D341Med (cell line): ENCODE data around the gene FAM228A.
"Not testable (repeated sequence)": the region's sequence is repeated elsewhere in the genome, so short reads cannot be mapped to it uniquely, and the experiment has no call there.

Experiments
- DNase-seq: peaks from one replicate; pipeline ENCODE4 v3.0.0; 2012; ENCODE audit warnings: low spot score

Gene FAM228A

DNA sequence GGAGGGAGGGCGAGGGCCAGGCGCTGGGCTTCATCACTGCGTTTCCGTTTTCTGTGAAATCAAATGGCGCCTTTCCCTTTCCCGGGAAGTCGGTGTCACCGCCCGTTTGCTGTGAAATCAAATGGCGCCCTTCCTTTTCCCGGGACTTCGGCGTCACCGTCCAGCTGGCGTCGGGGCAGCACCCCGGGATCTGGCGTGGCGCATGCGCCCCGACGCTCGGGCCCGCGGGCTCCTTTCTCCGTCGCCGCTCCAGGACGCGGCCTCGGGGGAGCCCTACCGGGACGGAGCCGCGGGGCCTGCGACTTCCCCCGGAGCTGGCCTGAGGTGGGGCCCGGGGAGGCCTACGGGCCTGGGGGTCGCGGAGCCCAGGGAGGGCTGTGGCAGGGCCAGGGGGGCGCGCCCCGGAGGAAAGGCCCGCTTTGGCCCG lies at the start of gene FAM228A:
TSS of gene FAM228A (plus strand) at position 203 of the 427 bp plus-strand sequence. CDS start 428 bp downstream, outside the sequence.
- no peak for DNase-seq

DNA sequence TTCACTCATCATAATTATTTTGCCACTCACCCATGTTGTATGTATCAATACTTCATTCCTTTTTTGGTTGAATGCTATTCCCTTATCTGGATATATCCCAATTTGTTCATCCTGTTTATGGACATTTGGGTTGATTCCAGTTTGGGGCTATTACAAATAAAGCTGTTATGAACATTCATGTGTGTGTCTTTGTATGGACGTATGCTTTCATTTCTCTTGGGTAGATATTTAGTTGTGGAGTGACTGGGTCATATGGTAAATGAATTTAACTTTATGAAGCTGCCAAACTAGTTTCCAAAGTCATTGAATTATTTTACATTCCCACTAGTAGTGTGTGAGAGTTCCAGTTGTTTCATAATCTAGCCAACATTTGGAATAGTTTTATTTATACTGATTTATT lies 48.9 kb upstream of the FAM228A start:
- DNase-seq: no peak

DNA sequence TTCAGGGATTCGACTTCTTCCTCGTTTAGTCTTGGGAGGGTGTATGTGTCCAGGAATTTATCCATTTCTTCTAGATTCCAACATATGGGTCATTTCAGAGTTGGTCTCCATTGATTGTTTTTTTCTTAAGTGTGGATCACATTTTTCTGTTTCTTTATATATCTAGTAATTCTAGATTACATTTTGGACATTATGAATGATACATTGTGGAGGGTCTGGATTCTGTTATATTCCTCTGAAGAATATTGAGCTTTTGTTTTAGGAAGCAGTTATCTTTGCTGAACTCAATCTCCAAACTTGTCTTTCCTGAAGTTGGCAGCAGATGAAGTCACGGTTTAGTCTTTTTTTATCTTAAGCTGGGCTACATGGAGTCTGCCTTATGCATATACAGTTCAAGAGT lies 42.3 kb upstream of the FAM228A start:
- no peak for DNase-seq

DNA sequence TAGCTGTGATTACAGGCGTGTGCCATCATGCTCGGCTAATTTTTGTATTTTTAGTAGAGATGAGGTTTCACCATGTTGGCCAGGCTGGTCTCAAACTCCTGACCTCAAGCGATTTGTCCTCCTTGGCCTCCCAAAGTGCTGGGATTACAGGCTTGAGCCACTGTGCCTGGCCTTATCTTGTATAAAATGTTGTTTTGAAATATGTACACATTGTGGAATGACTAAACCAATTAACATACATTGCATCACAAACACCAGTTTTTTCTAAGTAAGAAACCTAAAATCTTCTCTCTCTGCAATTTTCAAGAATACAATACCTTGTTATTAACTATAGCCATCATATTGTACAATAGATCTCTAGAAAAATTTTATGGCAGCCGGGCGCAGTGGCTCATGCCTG lies 34.5 kb upstream of the FAM228A start:
- not testable (repeated sequence) for DNase-seq

DNA sequence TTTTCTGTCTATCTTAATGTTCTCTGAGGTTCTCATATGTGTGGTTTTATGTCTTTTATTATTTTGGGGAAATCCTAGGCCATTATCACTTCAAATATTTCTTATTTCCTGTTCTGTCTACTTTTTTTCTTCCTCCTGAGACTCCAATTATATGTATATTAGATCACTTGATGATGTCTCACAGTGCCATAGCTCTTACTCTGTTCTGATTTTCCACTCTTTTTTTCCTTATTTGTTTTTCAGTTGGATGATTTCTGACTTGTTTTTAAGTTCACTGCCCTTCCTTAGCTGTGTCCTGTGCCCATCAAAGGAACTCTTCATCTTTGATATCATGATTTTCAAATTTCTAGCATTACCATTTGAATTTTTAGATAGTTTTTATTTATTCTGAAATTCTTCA lies 27.5 kb upstream of the FAM228A start:
- DNase-seq: no peak

DNA sequence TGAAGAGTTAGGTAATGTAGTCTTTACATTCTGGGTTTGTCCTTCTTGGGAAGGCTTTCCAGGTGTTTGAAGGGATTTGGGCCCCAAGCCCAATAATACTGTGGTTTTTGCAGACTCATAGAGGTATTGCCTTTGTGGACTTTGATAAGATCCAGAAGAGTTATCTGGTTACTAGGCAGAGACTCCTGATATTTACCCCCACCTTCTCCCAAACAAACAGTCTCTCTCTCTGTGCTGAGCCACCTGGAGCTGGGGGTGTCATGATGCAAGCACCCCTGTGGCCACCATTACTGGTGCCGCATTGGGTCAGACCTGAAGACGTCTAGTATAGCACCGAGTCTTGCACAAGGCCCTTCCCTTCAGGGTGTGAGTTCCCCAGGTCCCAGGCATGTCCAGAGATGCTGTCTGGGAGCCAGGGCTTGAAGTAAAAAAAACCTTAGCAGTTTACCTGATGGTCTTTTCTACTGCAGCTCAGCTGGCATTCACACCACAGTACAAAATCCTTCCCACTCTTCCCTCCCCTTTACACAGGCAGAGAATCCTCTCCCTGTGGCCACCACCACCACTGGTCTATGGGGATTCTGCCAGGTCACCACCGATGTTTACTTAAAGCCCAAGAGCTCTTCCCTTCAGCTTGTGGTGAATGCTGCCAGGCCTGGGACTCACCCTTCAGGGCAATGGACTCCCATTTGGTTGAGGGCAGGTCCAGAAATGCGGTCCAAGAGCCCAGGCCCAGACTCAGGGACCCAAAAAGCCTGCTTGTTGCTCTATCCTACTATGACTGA lies 22.2 kb upstream of the FAM228A start:
- no peak for DNase-seq

DNA sequence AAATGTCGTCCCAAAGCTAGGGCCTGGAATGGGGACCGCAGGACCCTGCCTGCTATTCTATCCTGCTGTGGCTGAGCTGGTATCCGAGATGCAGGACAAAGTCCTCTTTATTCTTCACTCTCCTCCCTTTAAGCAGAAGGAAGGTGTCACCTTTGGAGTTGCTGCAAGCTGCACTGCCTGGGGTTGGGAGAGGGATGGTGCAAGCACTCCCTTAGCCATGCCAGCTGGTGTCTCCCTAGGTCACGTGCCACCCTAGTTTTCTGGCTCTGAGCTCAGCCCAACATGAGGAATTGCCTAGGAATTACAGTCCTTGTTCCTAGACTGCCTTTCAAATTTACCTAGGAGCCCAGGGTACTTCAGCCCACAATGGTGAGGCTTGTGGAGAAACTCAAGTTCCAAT lies 21.4 kb upstream of the FAM228A start:
- DNase-seq: no peak

DNA sequence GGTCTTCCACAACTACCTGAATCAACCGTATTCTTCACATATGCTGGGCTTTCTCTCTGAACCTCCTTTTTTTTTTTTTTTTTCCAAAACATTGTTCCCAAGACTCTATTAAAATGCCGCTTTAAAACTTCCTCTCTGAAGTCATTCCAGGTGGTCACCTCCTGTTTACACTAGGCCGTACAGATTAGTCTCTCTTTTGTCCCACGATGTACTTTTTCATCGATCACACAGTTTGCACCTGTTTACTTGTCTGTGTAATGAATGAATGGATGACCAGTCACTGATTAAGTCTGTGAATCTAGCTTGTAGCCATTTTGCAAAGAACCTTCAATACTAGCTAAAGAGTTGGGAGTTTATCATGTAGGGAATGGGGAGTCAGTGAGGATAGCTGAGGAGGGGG lies 16.7 kb upstream of the FAM228A start:
- DNase-seq: no peak

DNA sequence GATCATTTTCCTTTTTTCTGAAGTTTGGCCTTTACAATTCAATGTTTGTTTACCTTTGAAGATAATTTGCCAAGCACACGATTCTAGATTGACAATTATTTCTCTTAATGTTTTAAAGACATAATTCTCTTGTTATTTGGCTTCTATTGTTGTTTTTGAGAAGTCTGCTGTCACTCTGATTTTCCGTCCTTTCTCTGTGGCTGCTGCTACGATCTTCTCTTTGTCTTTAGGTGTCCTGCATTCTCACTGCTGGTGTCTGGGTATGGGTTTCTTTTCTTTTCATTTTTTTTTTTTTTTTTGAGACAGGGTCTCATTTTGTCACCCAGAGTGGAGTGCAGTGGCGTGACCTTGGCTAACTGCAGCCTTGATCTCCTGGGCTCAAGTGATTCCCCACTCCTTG lies 15.1 kb upstream of the FAM228A start:
- DNase-seq: no peak

DNA sequence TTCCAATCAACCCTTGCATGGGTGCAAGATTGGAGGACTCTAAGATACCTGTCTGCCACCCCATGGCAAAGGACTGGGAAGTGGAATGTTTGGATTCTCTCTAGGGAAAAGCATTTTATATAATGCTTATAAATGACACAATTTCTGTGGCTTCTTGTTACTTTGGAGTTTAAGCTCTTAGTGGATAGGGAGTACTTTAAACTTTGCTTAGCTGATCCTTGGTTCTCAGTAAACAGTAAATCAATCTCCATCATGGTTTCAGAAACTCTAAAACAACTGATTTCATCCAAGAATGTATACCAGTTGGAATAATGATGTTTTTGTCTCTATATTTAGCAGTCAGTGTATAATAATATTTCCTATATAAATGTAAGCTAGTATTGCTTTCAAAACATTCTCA lies 14.1 kb upstream of the FAM228A start:
- no peak for DNase-seq

DNA sequence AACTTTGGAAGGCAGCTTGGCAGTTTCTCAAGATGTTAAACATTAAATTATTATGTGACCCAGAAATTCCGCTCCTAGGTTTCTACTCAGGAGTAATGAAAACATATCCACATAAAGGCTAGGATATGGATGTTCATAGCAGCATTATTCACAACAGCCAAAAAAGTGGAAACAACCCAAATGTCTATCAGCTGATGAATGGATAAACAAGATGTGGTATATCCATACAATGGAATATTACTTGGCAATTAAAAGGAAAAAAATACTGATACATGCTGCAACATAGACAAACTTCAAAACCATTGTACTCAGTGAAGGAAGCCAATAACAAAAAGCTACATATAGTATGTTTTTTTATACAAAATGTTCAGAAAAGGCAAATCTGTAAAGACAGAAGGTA lies 12.4 kb upstream of the FAM228A start:
- no peak for DNase-seq

DNA sequence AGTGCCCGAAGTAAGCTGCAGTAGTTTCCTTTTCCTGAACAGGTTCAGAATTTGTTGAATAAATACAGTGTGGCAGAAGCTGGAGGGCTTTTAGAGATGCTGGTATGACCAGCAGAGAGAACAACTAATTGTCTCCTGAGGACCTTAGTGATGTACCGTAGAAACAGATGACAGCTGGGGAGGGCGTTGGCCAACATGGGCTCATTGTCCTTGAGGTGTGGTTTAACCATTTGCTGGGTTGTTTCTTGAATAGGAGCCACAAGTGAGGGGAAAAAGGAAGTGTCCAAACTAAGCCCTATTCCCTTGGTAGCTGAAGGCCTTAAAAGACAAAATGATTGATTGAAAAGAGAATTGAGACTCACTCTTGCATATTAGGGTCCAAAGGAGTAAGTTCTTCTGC lies 11.7 kb upstream of the FAM228A start:
- DNase-seq: no peak

DNA sequence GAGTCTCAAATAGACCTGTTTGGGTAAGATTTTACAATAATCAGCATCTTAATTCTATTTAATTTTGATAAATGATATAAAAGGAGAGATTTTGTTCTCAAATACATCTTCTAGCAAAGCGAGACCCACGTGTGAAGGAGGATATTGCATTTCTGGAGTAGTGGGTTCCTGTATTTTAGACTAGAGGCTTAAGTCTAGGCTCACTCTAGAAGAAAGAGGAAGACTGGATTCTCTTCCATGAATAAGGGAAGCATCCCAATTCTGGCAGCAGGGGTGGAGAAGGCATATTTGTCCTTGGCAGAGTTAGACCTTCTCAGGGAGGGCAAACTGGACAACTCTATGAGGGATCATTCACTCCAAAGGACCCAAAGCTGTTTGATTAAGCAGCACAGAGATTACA lies 11.3 kb upstream of the FAM228A start:
- no peak for DNase-seq

DNA sequence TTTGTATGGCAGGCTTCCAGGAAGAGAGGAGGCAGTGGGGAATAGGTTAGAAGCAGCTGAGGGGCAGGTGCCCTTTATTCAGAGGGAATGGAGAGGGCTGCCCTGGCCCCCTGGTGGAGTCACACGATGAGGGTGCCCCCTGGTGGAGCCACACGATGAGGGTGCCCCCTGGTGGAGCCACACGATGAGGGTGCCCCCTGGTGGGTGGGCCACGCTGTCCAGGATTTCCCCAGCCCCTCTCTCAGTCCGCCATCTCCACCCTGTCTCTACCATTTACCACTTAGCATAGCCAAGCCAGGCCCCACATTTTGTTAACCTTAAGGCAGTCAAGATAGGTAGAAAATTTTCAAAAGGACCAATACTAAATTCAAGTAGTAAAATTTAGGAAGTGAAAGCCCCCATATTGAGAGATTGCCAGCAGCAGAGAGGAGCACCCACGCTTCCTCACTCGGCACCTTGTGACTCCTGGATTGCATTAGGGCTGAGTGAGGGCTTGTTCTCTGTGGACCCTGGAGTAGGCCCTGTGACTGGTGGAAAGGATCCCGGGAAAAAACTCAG lies 10.4 kb upstream of the FAM228A start:
- DNase-seq: peak; percentile 82

DNA sequence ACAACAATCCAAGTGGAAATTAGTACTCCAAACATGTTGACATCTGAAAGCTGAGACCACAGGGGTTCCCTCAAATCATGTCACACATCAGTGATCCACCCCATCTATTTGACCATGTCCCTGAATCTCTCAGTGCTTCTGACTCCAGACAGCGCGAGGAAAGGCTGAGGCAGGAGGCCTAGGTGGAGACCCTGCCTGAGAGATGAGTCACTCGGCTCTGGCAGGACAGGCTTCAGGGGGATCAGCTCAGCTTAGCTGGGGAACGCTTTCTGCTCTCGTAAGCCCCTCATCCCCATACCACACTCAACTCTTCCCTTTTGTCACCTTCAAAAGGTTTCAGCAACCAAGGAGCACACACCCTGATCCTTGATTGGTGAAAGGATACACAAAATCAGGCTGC lies 5.8 kb upstream of the FAM228A start:
- DNase-seq: no peak

DNA sequence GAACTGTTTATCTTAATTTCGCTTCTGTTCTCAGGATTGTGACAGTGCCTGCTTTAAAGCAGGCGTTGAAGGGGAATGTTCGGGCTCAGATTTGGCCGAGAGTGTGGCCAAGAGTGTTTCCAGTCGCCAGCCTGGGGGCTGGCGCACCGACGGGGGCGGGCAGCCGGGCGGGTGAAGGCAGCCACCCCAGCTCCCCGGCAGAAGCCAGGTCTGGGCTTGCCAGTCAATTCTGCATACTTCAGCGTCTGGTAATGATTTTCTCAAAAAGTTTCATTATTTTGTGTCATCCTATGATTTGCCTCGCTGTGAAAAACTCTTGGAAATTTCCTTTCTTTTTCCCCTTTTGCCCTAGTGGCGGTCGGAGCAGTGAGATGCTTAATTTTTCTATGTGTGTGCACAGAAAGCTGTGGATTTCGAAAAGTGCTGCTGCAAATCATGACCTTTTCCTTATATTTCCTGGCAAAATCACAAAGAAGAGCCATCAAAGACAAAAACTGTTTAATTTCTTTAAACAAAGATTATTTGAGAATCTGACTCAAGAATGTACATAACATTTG lies 856 bp downstream of the FAM228A start:
- DNase-seq: no peak

DNA sequence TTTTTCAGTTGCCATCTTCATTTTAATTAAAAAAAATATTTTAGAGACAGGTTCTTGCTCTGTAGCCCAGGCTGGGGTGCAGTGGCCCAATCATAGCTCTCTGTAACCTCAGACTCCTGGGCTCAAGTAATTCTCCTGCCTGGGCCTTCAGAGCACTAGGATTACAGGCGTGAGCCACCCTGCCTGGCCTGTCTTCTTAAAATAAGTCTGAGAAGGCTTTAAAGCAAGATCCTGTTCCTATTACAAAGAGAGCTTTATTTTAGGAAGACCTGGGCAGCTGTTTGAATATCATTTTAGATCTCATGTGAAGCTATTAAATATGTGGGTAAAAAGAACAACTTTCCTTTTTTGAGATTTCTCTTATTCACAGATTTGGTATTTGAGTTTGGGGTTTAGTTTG lies 1.5 kb downstream of the FAM228A start:
- DNase-seq: no peak

DNA sequence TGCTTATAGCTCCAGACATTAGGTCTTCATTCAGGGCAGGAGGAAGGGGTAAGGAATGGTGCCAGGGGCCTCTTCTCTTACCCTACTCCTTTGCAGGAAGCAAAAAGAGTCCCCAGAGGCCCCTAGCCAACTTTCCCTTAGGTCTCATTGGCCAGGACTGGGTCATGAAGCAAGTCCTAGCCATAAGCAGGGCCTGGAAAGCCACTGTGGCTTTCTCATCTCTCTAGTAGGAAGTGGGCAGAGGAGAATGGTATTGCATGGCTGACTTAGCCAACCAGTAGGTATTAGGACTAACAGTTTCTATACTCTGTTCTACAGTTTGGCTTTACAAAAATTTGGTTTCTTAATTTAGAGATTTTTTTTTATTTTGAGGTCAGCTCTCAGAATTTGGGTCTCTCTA lies 4.8 kb downstream of the FAM228A start:
- no peak for DNase-seq

DNA sequence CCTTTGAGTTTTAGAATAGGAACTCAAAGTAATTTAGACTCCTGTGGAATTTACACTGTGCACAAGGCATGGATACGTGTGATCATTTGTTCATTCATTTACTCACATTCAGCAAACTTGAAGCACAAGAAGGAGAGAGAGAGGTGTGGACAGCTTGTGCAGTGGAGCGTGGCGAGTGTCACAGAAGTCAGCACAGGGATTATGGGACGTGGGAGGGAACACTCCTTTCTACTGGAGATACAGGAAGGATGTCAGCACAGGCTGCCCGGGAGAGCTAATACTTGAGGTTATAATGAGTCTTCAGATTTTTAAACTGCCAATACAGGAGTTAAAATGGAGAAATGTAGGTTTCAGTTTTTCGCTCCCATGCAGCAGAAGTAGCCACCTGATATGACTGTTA lies 7.0 kb downstream of the FAM228A start:
- no peak for DNase-seq

DNA sequence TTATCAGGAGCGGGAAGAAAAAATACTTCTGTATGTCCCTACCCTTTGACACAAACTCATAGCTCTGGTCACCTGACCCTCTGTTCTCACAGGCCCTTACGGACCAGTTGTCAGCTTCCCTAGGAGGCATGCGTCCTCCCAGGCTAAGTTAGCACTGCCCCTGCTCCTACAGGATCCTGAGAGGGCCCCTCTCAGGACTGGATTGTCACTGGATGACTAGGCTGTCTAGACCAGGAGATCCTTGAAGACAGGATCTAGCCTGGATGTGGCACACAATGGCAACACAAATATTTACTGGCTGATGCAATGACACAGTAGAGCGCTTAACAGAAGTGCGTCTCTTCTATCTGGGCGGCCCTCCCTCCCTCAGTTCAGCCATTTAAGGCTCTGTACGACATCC lies 7.7 kb downstream of the FAM228A start:
- no peak for DNase-seq

DNA sequence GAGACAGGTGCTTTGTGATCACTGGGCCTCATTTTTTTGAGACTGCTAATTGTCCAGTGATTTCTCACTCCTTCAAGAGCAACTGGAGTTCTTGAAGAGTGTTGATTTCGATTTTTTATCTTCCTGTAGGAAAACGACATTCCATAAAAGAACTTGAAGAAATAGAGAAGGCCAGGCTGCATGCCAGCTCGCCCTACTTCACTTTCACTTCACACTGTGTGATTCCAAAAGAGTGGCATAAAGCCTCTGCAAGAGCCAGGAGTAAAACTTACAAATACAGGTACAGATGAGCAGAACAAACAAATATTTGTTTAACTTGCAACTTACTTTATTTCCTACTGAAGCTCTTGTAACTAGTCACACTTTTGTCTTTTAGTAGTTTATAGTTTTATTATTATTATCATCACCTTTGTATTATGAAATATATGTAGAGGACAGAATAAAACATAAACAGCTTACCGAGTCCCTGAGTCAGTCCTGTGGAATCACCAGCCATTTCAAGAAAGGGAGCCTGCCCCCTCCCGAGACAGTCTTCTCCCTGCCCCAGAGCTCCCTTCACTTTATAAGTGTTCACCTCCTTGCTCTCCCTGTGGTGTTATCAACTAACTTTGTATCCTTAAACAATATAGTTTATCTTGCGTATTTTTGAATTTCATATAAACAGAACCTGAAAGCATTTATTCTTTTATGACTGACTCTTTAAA lies 8.7 kb downstream of the FAM228A start:
- no peak for DNase-seq

DNA sequence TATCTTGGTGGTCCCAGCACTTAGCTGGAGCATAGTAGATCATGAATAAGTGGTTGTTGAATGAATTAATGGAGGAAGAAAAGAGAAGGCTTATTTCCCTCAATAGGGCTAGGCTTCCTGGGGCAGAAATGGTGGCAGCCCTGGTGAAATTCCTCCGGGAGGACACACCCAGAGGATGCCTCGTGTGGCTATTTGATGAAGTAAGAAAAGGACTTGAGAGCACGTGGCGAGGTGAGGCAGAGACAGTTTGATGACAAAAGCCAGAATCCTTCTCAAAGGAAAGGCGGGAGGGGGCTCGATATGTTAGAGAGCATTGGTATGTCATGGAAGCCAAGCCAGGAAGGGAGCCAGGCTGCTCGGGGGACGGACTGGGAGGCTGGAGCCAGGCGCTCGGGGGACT lies 14.7 kb downstream of the FAM228A start:
- DNase-seq: no peak

DNA sequence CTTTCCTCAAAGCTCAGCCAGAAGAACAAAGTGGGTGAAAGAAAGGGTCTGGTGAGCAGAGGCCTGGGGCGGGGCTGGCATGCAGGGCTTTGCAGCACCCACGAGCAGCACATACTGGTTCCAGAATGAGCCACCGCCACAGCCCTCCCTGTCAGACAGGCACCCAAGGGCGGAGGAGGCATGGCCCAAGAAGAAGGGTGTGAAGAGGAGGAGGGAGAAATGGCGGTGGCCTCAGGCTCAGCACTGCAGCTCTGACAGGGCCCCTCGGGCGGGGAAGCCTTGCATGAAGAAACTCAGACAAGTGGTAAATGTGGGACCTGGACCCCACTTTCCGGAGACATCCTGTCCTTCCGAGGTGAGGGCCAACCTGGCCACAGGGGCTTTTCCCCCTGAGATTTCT lies 15.7 kb downstream of the FAM228A start:
- DNase-seq: no peak
